A673 (cell line): ENCODE measurements around the gene TAF10. TPM values are rescaled to one million over a fixed set of nuclear protein-coding genes. Genes with fewer than 3 reads are reported as not detected.

Source experiments
- BruUV-seq: library from RNA; stranded (reverse); fragments of 400-500 nt; replicated peaks from 2 replicates; lab custom pipeline; 2021; lab: Mats Ljungman, UMichigan
- CTCF ChIA-PET: fragments of 300-600 bp; sonication (Branson Sonifier 250); formaldehyde crosslinking; loops from one replicate; lab custom pipeline; 2022; ENCODE audit warnings: antibody characterized with exemption; lab: Charles Lee
- POLR2A ChIA-PET: fragments of 300-600 bp; sonication (Branson Sonifier 250); formaldehyde crosslinking; loops from one replicate; lab custom pipeline; 2022; ENCODE audit warnings: antibody characterized with exemption; ENCODE audit not compliant: low non-redundant PET; lab: Charles Lee
- DNase-seq: peaks from one replicate; pipeline ENCODE4 v3.0.0-alpha.2; 2015; ENCODE audit warnings: low spot score
- H3K27ac ChIP-seq: fragments of 200-600 bp; sonication (generic); 2 replicates; pipeline ENCODE4 v1.5.1; 2016; ENCODE audit warnings: mixed run types, low read depth, mild to moderate bottlenecking, mixed read lengths, antibody characterized with exemption, low read length; ENCODE audit not compliant: poor library complexity, severe bottlenecking
- H3K27me3 ChIP-seq: fragments of 200-600 bp; sonication (generic); replicated peaks from 2 replicates; pipeline ENCODE4 v1.6.1; 2017; ENCODE audit warnings: mixed run types, low read depth, mild to moderate bottlenecking, mixed read lengths, antibody characterized with exemption, low read length; ENCODE audit not compliant: insufficient read depth, poor library complexity
- H3K36me3 ChIP-seq: fragments of 200-600 bp; sonication (generic); 2 replicates; pipeline ENCODE4 v1.6.1; 2016; ENCODE audit warnings: mixed run types, mild to moderate bottlenecking, mixed read lengths, antibody characterized with exemption, low read length; ENCODE audit not compliant: insufficient read depth, poor library complexity, severe bottlenecking
- H3K4me1 ChIP-seq: fragments of 200-600 bp; sonication (generic); 2 replicates; pipeline ENCODE4 v1.6.1; 2017; ENCODE audit warnings: mixed run types, mild to moderate bottlenecking, mixed read lengths, antibody characterized with exemption, low read length; ENCODE audit not compliant: insufficient read depth, poor library complexity, severe bottlenecking
- H3K4me3 ChIP-seq: fragments of 200-600 bp; sonication (generic); 2 replicates; pipeline ENCODE4 v1.5.1; 2016; ENCODE audit warnings: low read depth, mixed run types, mild to moderate bottlenecking, mixed read lengths, low read length; ENCODE audit not compliant: poor library complexity, severe bottlenecking
- H3K9me3 ChIP-seq: fragments of 200-600 bp; sonication (generic); 2 replicates; pipeline ENCODE4 v1.6.1; 2016; ENCODE audit warnings: mixed run types, low read depth, mild to moderate bottlenecking, mixed read lengths, antibody characterized with exemption, low read length; ENCODE audit not compliant: poor library complexity, severe bottlenecking
- CTCF ChIP-seq: fragments of 300-800, 200-600 bp; sonication (generic); conservative IDR thresholded peaks from 2 replicates; pipeline ENCODE4 v1.5.1; 2017; ENCODE audit warnings: low read depth, mild to moderate bottlenecking, antibody characterized with exemption, low read length, moderate library complexity, mixed read lengths
- EZH2 ChIP-seq: fragments of 200-600 bp; sonication (generic); IDR thresholded peaks from 2 replicates; pipeline ENCODE4 v1.6.1; 2017; ENCODE audit warnings: borderline replicate concordance, low read depth, mild to moderate bottlenecking, mixed read lengths, antibody characterized with exemption, low read length; ENCODE audit not compliant: poor library complexity, severe bottlenecking
- intact Hi-C: fragments of 100-400 bp; cut with micrococcal nuclease; formaldehyde crosslinking; loops from one replicate; pipeline ENCODE4 v1.10.0; 2022; ENCODE audit not compliant: unreplicated experiment
- total RNA-seq: library from RNA; stranded (reverse); gene quantifications from 2 replicates; pipeline ENCODE4 v1.2.3, GENCODE V29; 2021

The TAF10 gene
- total RNA-seq, 1 experiment from 2014 or later: 112 TPM

DNA sequence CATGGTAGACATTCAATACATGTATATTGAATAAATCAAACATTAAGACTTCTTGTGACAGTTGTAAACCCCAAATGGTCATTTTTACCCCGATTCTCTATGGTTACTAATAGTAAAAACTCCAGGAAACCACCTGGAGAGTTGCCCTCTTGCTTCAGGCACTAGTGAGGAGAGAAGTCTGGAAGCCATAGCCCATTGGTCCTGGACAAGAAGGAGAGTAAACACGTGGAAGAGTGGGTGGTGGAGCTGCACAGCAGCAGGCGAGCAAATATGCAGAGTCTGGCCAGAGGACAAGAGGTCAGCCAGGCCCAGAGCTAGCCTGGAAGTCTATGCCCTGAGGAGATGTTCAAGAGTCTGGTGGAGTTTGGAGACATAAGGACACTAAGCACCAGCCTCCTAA lies 25.9 kb upstream of the TAF10 start:
- no TSS peak for BruUV-seq
- no peaks in the 10 kb centered on the region for H3K9me3 ChIP-seq
- intact Hi-C loops: no loop called here
- DNase-seq: no peak
- no peak overlapping the region for H3K27ac ChIP-seq
- no peaks in the 10 kb centered on the region for H3K27me3 ChIP-seq
- TF ChIP-seq CTCF: no peak
- TF ChIP-seq EZH2: no peak
- no peaks in the 10 kb centered on the region for H3K36me3 ChIP-seq
- ChIA-PET CTCF (no interaction called here), POLR2A (no interaction called here)
- H3K4me3 ChIP-seq: no peak overlapping the region
- H3K4me1 ChIP-seq: no peaks in the 10 kb centered on the region

- BruUV-seq: no TSS peak
- ChIA-PET POLR2A (no interaction called here), CTCF (no interaction called here)
- no peak for TF ChIP-seq CTCF
- no peak for TF ChIP-seq EZH2
- no peak overlapping the region for H3K4me3 ChIP-seq
- no peaks in the 10 kb centered on the region for H3K4me1 ChIP-seq
- H3K27ac ChIP-seq: no peak overlapping the region
- no peaks in the 10 kb centered on the region for H3K36me3 ChIP-seq
- intact Hi-C loops: no loop called here
- H3K27me3 ChIP-seq: no peaks in the 10 kb centered on the region
- no peak for DNase-seq
- H3K9me3 ChIP-seq: no peaks in the 10 kb centered on the region
Observed at GRCh38 chr11:6636480-6636879, 24.5 kb upstream of the TAF10 start.

- H3K4me3 ChIP-seq: no peak overlapping the region
- ChIA-PET POLR2A (no interaction called here), CTCF (no interaction called here)
- BruUV-seq: no TSS peak
- H3K27me3 ChIP-seq: no peaks in the 10 kb centered on the region
- no peaks in the 10 kb centered on the region for H3K36me3 ChIP-seq
- H3K9me3 ChIP-seq: no peaks in the 10 kb centered on the region
- H3K27ac ChIP-seq: no peak overlapping the region
- DNase-seq: no peak
- H3K4me1 ChIP-seq: no peaks in the 10 kb centered on the region
- TF ChIP-seq EZH2 (no peak), CTCF (no peak)
- intact Hi-C loops: no loop called here
Observed at GRCh38 chr11:6635082-6635932, 23.3 kb upstream of the TAF10 start.
